LHCN-M2 (cell line): Measurements from ENCODE around the gene RABEPK. TPM values are rescaled to one million over a fixed set of nuclear protein-coding genes. Genes with fewer than 3 reads are reported as not detected.
A peak's percentile ranks its signal among the peaks of the same experiment; 100 is the strongest.
"Not testable (repeated sequence)": the region's sequence is repeated elsewhere in the genome, so short reads cannot be mapped to it uniquely, and the experiment has no call there.

Experiments
- DNase-seq: peaks from one replicate; pipeline ENCODE4 v3.0.0-alpha.2; 2012; ENCODE audit warnings: low read depth
- total RNA-seq: library from RNA; depleted of rRNA; stranded (reverse); fragments of >200 nt; gene quantifications from 2 replicates; pipeline ENCODE4 v1.2.3, GENCODE V29; 2014

RABEPK gene
- total RNA-seq, 1 experiment from 2014 or later, result 24.5 TPM

GRCh38 chr9:125194466-125194865 lies 5.9 kb upstream of the RABEPK start:
- DNase-seq, result not testable (repeated sequence)

- not testable (repeated sequence) for DNase-seq
Measured at GRCh38 chr9:125195591-125195990, 4.8 kb upstream of the RABEPK start.

DNA sequence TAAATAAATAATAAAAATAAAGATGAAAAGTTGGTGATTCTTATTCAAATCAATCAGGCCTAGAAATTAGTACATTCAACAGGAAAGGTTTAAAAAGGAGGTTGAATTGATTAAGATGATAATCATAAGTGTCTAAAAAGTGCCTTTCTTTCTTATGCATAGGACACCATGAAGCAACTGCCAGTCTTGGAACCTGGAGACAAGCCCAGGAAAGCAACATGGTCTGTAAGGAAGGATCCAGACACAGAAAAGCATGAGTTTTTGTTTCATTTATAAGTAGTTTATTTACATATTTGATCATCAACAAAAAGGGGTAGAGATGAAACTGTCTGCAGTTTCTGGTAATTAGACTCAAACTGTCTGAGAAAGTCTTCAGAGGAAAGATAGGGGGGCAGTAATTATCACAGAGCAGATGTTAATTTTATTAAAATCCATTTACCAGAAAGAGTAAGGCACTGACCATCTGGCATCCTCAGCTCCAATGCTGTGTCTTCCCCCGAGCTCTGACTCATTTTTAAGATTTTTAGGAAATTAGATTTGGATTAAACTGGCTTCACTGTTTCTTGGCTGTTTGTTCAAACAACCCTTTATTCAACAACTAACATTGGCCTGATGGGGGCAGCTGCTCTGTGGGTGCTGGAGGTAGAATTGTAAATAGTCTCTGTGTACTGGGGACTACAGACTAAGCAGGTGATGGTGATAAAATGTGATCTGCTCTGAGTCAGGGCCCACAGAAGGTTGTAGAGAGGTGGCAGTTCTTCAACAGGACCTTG lies 2.7 kb downstream of the RABEPK start:
- DNase-seq, result peak; percentile 47

GRCh38 chr9:125204477-125204876 lies 4.1 kb downstream of the RABEPK start:
- no peak for DNase-seq

GRCh38 chr9:125214186-125214585 lies 13.8 kb downstream of the RABEPK start:
- no peak for DNase-seq

DNA sequence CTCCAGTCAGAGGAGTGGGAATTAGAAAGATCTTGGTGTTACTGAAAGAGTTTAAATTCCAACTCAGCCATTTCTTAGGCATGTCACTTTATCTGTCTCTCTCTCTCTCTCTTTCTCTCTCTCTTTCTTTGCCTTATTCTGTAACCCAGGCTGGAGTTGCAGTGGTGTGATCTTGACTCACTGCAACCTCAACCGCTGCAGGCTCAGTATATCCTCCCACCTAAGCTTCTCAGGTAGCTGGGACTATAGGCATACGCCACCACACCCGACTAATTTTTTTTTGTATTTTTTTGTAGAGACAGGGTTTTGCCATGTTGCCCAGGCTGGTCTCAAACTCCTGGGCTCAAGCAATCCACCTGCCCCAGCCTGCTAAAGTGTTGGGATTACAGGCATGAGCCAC lies 18.3 kb downstream of the RABEPK start:
- DNase-seq, result no peak

GRCh38 chr9:125224858-125225257 lies 24.5 kb downstream of the RABEPK start:
- not testable (repeated sequence) for DNase-seq

DNA sequence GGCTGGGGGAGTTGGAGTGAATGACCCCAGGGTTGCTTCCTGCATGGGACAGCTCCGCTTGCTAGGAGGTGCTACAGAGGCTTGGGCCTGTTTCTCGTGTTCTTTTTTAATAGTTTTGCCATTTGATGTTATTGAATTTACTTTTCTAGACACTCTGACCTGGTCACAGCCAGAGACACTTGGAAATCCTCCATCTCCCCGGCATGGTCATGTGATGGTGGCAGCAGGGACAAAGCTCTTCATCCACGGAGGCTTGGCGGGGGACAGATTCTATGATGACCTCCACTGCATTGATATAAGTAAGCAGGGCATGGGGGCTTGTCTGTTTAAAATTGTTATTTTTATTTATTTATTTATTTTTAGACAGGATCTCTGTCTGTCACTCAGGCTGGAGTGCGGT lies 27.4 kb downstream of the RABEPK start:
- DNase-seq, result no peak

GRCh38 chr9:125233678-125234077 lies 33.3 kb downstream of the RABEPK start:
- peak; percentile 98 for DNase-seq

GRCh38 chr9:125234099-125234498 lies 33.8 kb downstream of the RABEPK start:
- DNase-seq, result not testable (repeated sequence)

DNA sequence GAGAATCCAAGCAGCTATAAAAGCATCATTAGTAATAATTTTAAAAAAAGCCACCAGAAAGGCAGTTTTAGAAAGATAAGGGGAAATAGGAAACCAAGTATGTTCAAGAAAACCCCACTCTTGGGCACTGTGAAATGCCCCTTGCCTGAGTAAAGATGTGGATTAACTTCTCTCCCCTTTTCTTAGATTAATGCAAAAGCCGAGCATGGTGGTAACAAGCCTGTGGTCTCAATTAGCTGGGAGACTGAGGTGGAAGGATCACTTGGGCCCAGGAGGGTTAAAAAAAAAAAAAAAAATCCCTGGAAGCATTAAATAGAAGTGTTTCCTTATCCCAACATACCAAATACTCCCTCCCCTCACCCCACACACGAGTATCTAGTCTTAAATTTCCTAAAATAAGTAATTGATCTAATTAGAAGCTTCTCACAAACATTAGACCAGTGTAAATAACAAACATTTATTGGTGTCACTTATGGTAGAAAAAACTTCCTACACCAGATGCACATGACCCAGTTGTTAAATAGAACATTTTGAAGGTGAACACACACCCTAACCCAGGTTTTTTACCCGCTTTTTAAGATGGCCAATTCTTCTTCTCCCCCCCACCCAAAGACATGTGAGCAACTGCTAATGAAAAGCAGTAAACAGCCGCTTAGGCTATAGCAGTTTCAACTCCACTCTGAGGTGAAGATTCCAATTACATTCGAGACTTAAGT lies 35.6 kb downstream of the RABEPK start:
- no peak for DNase-seq

- DNase-seq, result not testable (repeated sequence)
Measured at GRCh38 chr9:125236520-125237159, 36.3 kb downstream of the RABEPK start.

- no peak for DNase-seq
Measured at GRCh38 chr9:125238127-125238914, 38.0 kb downstream of the RABEPK start.

- DNase-seq, result no peak
Measured at GRCh38 chr9:125238915-125239446, 38.6 kb downstream of the RABEPK start.

DNA sequence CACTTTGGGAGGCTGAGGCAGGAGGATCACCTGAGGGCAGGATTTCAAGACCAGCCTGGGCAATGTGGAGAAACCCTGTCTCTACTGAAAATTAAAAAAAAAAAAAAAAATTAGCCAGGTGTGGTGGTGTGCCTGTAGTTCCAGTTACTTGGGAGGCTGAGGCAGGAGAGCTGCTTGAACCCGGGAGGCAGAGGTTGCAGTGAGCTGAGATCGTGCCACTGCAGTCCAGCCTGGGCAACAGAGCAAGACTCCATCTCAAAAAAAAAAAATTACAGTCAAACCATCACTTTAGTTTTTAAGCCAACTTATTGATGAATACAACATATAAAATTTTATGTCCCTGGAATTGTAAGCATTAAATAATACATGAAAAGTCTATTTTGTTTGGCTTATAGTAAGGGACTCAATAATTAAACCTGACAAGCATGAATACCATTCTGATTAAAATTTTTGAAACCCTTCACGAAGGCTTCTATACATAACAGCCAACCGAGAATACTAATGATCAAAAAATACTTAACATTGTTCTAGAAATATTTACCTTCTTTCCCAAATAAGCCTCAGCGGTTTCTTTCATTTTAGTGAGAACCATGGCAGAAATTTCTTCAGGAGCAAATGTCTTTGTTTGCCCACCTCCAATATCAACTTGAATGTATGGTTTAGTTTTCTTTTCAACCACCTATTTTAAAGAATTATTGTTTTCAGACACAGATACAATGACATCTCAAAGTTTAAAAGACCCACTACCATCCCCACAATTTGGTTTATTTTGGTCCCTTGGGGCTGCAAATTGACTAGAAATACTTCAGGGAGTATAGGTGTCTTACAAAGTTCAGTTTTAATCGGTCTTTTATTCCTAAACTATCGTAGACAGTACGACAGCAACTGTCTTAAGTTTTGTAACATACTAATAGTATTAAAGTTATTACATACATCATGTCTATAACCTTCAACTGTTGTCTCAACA lies 39.6 kb downstream of the RABEPK start:
- no peak for DNase-seq

DNA sequence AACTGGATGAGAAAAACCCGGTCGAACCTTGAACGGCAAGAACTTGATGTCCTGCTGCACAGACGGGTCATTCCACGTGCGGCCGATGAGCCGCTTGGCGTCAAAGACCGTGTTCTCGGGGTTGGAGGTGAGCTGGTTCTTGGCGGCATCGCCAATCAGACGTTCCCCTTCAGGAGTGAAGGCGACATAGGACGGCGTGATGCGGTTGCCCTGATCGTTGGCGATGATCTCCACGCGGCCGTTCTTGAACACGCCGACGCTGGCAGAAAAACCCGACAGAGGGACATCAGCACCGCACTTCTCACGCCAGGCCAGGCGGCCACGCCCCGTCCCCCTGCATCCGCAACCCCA lies 40.3 kb downstream of the RABEPK start:
- peak; percentile 23 for DNase-seq

DNA sequence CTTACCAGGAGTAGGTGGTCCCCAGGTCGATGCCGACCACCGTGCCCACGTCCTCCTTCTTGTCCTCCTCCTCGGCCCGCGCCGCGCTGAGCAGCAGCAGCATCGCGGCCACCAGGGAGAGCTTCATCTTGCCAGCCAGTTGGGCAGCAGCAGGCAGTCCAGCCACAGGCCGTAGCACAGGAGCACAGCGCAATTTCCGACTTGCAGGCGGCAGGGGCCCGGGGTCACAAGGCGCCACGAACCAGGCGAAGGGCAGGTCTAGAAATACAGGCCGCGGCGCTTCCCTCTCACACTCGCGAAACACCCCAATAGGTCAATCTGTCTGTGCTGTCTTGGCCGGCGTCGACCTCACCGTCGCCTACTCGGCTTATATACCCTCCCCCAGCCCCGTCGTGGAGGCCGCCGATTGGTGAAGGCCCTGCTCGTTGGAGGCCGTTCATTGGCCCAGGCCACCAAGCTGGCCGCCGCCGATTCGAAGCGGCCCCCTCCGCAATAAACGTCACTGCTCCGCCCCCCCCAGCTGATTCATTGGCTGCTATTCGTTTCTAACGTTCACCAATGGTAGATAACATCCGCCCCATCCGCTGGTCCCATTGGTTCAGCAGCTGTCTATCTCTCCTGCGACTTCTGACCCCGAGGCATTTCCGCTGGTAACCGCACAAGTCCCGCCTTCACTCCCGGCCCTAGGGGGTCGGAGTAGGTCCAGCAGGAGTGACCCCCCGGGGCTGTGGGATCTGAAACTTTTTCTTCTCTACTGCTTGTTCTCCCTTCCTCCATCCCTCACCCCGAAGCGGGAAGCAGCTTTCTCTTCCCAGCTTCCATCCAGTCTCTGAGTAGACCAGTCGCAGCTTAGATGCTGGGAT lies 40.9 kb downstream of the RABEPK start, which contains the start of gene HSPA5:
TSS of gene HSPA5 (minus strand) at position 344 of the 863 bp plus-strand sequence. CDS start at position 127, 217 bp downstream.
- DNase-seq, result peak; percentile 99

- no peak for DNase-seq
Measured at GRCh38 chr9:125241863-125242739, 41.8 kb downstream of the RABEPK start.
